SK-N-MC (cell line): ENCODE data around the gene ANXA2R.

Experiments used
- EZH2 ChIP-seq: fragments of 200-600 bp; sonication (generic); IDR thresholded peaks from one replicate; pipeline ENCODE4 v1.6.1; 2017; ENCODE audit warnings: antibody characterized with exemption
- POLR2AphosphoS5 ChIP-seq: IDR thresholded peaks from 2 replicates; pipeline ENCODE4 v1.6.1; 2012; ENCODE audit warnings: mild to moderate bottlenecking, low read depth, low read length, borderline replicate concordance

- no peak for TF ChIP-seq EZH2
- no peak for TF ChIP-seq POLR2AphosphoS5
These were observed 5.1 kb upstream of the ANXA2R start for GRCh38 chr5:43045236-43045635.
